RKO (cell line): ENCODE measurements around the gene SLFN12L.
"Not testable (repeated sequence)": the region's sequence is repeated elsewhere in the genome, so short reads cannot be mapped to it uniquely, and the experiment has no call there.

ENCODE experiments used
- DNase-seq: peaks from one replicate; pipeline ENCODE4 v3.0.0-alpha.2; 2016; ENCODE audit warnings: low spot score

The SLFN12L gene

DNA sequence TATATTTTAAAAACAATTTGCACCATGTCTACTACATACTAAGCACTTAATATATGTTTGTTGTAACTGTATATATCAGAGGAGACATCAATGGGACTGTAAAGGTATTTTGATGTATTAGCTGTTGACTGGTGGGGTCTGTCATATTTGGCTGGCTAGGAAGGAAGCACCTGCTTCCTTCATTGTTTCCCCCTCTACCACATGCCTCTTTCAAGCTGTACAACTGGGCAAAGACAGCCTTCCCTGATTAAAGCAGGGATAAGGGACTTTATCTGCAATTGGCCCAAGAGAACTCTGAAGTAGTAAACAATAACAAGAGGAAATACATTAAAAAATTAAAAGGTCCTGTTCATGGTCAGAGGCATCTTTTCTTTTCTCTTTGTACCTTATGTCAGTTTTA is 5.5 kb upstream of the SLFN12L start:
- no peak for DNase-seq

DNA sequence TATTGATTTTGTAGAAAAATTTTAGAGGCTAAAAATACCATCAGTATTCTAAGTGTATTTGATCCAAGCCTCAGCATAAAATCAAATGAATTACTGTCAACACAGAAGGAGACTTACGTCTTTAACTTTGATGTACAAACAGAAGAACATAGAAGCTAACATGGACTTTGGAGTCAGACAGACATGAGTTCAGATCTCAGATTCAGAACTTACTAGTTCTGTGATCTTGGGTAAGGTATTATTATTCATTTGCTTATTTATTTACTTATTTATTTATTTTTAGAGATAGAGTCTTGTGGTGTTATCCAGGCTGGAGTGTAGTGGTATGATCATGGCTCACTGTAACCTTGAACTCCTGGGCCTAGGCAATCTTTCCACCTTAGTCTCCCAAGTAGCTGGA is 4.0 kb upstream of the SLFN12L start:
- DNase-seq, result no peak

DNA sequence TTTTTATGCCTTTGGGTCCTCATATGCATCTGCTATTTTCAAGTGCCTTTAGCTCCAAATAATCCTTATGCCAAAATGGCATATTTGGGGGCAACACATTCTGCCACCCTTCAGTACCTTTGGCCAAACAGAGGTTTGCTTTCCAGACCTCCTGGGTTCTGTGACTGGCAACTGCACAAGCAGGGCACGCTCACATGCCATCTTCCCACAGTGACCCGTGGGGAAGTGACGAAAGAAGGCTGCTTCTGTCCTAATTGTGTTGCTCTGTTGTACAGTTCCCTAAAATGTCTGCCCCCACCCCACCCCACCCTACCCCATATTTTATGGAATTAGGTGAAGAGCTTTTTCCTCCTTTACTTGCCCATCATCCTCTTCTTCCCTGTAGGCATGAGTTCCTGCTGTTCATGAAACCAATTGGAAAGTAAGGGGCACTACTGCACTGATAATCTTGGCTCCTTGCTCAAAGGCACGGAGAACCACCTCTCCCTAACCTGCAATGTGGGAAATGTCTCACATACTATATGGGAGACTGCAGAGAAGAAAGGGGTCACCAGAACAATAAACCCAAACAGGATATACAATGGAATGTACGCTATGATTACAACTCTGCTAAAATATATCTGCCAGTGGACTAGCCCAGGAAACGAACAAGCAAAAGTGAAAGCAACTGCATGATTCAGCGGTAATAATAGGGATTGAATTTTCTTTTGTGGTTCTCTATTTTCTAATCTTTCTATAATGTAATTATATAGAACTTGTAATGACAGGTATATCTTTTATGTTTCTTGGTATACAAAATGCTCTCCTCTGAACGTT is 3.3 kb upstream of the SLFN12L start:
- DNase-seq, result peak; percentile 24

DNA sequence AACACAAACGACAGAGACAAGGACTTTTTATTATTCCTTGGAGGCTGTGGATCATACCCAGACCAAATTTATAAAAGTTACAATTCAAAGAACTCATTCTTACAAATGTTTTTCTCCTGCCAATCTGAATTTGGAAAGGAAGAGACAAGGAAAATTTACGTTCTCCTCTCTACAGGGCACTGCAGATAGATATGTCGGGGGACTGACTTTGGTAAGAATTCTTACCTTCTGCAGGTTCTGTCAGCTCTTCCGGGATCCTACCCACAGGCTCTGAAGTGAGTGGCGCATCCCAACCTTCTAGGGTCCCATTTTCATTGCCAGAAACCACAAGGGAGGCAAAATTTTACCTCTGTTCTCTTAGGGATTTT is 2.2 kb upstream of the SLFN12L start:
- DNase-seq, result no peak

DNA sequence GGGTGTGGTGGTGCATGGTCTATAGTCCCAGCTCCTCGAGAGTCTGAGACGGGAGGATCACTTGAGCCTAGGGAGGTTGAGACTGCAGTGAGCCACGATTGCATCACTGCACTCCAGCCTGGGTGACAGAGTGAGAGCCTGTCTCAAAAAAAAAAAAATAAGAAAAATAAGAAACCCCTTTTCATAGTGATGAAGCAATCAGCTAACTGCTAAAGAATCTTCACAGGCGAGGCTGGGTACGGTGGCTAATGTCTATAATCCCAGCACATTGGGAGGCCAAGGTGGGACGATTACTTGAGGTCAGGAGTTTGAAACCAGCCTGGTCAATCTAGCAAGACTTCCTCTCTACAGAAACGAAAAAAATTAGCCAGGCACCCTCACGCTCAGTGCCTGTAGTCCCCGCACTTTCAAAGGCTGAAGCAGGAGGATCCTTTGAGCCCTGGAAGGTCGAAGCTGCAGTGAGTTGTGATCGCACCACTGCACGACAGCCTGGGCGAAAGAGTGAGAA is 760 bp downstream of the SLFN12L start:
- DNase-seq, result no peak

DNA sequence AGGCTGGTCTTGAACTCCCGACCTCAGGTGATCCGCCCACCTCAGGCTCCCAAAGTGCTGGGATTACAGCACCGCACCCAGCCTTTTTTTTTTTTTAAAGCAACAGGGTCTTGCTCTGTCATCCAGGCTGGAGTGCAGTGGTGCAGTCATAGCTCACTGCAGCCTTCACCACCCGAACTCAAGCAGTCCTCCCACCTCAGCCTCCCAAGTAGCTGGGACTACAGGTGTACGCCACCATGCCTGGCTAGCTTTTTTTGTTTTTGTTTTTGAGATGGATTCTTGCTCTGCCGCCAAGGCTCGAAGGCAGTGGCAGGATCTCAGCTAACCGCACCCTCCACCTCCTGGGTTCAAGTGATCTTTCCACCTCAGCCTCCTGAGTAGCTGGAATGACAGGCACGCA is 2.1 kb downstream of the SLFN12L start:
- DNase-seq, result not testable (repeated sequence)

DNA sequence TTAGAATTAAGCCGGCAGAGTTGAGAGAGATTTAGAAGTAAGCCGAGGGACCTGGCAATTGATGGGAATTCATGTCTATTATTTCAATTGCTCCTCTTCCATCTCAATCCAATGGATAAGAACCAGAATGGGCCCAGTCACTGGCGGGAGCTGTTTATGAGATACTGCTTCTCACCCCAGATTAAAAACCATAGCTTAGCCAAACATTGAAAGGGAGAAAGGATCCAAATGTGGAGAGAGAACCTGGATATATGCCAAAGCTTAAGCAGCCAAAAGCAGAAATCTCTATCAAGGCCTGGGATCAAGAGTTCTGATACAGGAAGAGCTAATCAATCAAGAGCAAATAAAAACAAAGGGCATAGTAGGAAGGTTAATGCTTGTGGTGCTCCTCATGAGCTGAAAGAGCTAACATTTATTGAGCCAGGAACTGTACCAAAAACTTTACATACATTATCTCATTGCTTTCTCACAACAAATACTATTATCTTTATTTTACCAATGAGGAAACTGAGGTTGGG is 2.8 kb downstream of the SLFN12L start:
- DNase-seq, result no peak

DNA sequence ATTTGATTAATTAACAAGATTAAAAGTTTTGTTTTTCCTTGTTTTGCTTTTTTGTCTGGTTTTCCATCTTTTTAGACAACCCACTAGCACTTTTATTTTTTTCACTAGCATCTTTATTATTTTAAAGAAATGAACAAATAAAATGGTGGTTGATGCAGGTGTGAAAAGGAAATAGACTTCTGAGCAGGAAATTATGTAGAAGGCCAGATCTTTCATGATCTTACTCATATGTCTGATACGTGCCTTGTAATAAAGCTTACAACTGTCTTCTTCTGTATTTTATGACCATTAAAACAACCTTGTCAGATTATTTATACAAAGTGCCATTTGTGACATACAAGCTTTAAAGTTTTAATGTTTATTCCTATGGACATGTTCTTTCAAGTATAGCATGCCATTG is 6.3 kb downstream of the SLFN12L start:
- DNase-seq, result no peak

DNA sequence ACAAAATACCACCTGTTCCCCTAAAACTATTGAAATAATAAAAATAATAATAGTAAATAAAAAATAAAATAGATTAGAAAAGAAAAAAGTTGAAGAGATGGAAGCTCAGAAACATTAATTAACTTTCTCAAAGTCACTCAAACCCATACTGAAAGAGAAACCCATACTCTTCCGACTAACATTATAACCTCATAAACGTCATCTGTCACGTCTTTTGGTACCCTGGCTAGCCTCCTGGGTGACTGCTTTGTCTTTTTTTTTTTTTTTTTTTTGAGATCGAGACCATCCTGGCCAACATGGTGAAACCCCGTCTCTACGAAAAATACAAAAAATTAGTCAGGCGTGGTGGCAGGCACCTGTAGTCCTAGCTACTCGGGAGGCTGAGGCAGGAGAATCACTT is 7.6 kb downstream of the SLFN12L start:
- no peak for DNase-seq

DNA sequence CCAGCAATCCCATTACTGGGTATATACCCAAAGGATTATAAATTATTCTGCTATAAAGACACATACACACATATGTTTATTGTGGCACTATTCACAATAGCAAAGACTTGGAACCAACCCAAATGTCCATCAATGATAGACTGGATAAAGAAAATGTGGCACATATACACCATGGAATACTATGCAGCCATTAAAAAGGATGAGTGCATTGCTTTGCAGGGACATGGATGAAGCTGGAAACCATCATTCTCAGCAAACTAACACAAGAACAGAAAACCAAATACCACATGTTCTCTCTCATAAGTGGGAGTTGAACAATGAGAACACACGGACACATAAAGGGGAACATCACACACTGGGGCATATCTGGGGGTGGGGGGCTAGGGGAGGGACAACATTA is 8.2 kb downstream of the SLFN12L start:
- DNase-seq, result not testable (repeated sequence)

DNA sequence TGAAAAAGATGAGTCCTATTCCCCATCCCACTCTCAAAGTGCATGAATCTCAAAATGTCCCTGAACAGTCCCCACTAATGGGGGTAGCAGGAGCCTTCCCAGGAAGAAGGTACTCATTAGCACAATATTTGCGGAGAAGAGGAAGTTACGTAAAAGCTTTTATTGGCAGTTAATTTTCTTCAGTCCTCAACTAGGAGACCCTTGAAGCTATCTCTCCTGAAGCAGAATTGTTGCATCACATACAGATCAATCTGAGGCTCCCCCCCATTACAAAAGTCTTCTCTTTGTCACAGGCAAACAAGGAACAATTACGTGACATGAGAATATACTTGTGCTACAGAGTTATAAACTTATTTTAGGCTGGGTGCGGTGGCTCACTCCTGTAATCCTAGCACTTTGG is 14.2 kb downstream of the SLFN12L start:
- DNase-seq, result no peak

DNA sequence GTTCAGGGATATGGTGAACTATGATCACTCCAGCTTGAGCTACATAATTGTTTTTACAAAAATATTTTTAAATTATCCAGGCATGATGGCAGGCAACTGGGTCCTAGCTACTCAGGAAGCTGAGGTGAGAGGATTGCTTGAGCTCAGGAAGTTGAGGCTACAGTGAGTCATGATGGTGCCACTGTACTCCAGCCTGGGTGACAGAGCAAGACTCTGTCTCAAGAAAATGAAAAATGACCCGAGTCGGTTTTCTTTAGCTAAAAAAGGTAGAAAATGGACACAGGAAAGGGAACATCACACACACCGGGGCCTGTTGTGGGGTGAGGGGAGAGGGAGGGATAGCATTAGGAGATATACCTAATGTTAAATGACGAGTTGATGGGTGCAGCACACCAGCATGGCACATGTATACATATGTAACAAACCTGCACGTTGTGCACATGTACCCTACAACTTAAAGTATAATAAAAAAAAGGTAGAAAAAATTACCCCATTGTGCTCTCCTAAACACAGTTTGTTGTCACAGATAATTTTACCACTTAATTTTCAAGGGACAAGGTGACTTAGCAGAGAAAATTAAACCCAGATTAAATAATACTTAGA is 15.7 kb downstream of the SLFN12L start:
- peak; percentile 23 for DNase-seq

DNA sequence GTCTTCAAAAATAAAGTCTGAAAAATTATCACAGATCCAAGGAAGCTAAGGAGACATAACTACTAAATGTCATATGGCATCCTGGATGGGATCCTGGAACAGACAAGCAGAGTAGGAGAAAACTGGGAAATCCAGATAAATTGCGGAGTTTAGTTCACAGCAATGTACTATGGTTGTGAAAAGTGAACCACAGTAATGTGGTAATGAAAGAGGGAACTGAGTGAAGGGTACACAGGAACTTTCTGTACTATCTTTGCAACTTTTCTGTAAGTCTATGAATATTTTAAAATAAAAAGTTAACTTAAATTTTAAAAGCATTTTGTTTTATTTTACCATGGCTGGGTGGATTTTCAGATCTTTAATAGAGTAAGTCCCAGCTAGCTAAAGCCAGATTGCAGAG is 16.3 kb downstream of the SLFN12L start:
- no peak for DNase-seq

DNA sequence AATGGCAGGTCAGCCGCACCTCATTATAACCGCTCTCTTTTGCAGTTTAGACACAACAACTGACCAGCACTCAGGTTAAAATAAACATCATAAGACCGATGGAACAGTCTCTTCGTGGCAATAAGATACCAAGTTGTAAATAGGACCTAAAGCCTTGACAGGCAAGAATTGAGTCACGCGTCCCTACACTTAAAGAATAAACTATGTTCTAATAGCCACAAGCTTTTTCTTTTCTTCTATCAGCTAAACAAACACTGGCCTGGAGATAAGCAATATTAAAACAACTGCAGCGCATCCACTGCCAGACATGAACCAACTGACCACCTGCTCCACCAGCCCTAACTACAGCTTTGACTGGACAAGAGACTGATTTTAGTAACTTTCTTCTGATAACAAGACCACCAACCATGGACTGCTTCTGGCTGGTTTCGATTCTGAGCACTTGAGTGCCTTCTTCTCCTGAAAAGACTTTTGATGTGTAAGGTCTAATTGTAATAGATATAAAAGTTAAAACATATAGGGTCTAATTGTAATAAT is 17.5 kb downstream of the SLFN12L start:
- no peak for DNase-seq

DNA sequence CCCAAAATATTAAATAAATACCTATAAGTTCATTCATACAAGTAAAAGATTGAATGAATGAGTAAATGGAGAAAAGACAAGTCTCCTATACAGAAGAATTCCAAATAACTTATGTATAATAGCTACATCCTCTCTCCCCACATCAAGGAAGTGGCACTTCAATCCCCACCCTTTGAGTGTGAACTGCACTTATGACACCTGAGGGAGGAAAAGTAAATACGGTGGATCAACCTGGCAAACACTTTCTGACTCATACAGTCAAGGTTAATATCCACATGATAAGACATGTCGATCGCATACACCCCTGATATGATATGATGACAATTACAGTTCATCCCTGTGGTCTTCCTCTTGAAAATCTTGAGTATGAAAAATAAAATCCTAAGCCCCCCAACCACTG is 18.0 kb downstream of the SLFN12L start:
- no peak for DNase-seq

DNA sequence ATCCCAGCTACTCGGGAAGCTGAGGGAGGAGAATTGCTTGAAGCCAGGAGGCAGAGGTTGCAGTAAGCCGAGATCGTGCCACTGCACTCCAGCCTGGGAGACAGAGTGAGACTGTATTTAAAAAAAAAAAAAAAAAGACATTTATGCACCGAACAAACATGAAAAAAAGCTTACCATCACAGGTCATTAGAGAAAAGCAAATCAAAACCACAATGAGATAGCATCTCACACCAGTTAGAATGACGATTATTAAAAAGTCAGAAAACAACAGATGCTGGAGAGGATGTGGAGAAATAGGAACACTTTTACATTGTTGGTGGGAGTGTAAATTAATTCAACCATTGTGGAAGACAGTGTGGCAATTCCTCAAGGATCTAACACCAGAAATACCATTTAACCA is 19.0 kb downstream of the SLFN12L start:
- not testable (repeated sequence) for DNase-seq

DNA sequence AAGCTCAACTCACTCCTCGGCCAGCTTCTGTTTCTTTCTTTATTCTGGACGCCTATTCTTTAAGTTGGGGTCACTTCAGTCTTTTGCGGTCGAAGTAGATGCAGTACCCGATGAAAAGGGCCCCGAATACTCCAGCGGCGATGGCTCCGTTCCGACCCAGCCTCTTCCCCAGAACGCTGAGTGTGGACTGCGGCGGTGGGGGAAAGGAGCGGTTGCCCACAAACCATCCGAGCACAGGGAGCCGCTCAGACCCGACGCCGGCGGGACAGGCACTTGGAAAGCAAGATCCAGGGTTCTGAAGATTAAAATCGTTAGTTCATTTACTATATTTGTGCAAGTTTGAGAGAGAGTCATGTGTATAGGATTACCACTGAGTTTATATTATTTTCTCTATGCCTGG is 22.5 kb downstream of the SLFN12L start:
- no peak for DNase-seq

DNA sequence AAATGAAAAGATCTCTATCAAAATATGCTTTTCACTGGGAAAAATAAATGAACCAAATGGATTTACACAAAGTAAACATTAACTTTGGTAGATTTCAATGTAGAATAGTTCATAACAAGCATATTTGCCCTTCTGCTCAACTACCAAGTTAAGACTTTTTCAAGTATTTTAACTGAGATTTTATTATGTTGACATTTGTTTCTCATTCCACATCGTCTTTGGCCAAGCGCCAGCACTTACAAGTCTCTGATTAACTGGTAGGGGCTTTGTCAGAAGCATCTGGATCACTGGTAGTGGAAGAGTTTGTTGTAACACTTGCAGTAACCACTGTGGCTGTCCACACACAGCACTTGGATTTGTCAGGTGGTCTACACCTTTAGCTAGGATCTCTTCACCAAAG is 22.9 kb downstream of the SLFN12L start:
- no peak for DNase-seq

DNA sequence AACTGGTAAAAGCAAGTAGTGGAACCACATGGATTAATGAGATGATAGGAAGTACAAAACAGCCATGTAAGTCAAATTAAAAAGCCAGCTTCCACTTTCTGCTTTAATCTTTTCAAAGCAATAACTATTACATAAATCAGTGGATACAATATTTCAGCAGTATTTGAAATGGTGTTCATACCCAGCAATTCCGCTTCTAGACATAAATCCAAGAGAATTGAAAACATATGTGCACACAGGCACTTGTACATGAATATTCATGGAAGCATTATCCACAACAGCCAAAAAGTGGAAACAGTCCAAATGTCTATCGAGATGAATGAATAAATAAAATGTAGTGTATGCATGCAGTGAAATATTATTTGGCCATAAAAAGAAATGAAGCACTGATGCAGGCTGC is 27.4 kb downstream of the SLFN12L start:
- DNase-seq, result no peak

DNA sequence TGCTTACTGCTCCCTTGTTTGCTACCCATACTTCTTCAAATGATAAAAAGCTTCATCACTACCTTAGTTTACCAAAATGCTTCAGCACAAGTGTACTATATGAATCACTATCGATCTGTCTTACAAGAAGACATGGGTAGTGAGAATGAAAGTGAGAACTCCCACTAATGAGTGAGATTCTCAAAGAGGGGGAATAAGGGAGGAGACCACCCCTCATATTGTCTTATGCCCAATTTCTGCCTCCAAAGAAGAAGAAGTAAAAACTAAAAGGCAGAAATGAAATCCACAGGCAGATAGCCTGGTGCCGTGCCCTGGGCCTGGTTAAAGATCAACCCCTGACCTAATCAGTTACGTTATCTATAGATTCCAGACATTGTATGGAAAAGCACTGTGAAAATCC is 29.8 kb downstream of the SLFN12L start:
- DNase-seq, result not testable (repeated sequence)

DNA sequence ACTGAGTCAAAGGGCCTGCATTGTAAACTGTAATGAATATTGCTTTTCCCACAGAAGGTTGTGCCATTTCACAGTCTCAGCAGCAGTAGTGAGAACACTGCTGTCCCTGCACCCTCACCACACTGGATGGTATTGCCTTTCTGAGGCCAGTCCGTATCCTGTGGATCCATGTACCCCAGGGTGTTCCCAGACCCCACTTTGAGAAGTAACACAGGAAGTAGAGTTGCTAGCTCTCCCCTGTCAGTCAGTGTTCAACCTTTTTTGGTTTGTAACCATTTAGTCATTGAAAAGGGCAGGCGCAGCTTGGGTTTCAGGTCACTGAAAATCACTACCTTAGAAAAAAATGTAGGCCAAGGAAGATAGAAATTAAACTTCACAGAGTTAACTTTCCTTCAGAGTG is 37.9 kb downstream of the SLFN12L start:
- DNase-seq, result no peak

DNA sequence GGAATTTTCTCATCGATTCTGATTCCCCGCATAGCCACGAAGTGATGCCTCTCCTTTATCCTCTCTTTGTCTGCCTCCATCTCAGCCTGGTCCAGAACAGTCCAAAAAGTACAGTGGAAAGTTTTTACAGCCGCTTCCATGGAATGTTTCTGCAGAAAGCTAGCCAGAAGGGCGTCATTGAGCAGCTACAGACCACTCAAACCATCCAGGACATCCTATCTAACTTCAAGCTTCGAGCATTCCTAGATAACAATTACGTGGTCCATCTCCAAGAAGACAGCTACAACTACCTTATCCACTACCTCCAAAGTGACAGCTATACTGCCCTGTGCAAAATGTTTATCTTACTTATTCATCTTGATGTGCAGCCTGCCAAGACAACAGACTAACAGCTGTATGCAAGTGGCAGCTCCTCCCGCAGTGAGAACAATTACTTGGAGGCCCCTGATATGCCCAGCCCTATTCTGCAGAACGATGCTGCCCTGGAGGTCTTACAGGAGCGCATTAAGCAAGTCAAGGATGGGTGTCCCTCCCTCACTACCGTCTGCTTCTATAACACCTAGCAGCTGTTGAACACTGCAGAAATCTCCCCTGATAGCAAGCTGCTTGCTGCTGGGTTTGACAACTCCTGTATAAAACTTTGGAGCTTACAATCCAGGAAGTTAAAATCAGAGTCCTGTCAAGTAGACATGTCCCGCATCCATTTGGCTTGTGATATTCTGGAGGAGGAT is 38.9 kb downstream of the SLFN12L start:
- DNase-seq, result no peak
